NCI-H2029 (cell line): ENCODE measurements around the gene SULT4A1.

Source experiments
- DNase-seq: peaks from one replicate; lab custom pipeline; 2025; lab: John Stamatoyannopoulos, UW

Gene SULT4A1

GRCh38 chr22:43802897-43803495, 59.3 kb downstream of the SULT4A1 start:
- DNase-seq = no peak

GRCh38 chr22:43800970-43801369, 61.3 kb downstream of the SULT4A1 start:
- DNase-seq = no peak

- DNase-seq = no peak
Observed at GRCh38 chr22:43798492-43798891, 63.8 kb downstream of the SULT4A1 start.

GRCh38 chr22:43796567-43796966, 65.7 kb downstream of the SULT4A1 start:
- no peak for DNase-seq

- DNase-seq = no peak
Observed at GRCh38 chr22:43795320-43795719, 67.0 kb downstream of the SULT4A1 start.

- no peak for DNase-seq
Observed at GRCh38 chr22:43792905-43793304, 69.4 kb downstream of the SULT4A1 start.

- DNase-seq = no peak
Observed at GRCh38 chr22:43789452-43789851, 72.9 kb downstream of the SULT4A1 start.

GRCh38 chr22:43783777-43784176, 78.5 kb downstream of the SULT4A1 start:
- no peak for DNase-seq

- DNase-seq = no peak
Observed at GRCh38 chr22:43782448-43782847, 79.9 kb downstream of the SULT4A1 start.

- no peak for DNase-seq
Observed at GRCh38 chr22:43777286-43777685, 85.0 kb downstream of the SULT4A1 start.

- DNase-seq = no peak
Observed at GRCh38 chr22:43776081-43776670, 86.1 kb downstream of the SULT4A1 start.
